GM12873 (cell line): ENCODE data around the gene DCUN1D2.

ENCODE experiments used
- CTCF ChIP-seq: IDR thresholded peaks from 2 replicates; pipeline ENCODE4 v1.5.1; 2012; ENCODE audit warnings: low read depth, mild to moderate bottlenecking, moderate library complexity, low read length, control low read depth; ENCODE audit not compliant: insufficient read depth; ENCODE audit errors: missing control alignments

The DCUN1D2 gene

GRCh38 chr13:113445791-113446487 lies 44.6 kb downstream of the DCUN1D2 start:
- TF ChIP-seq CTCF, result no peak

GRCh38 chr13:113443991-113444390 lies 46.5 kb downstream of the DCUN1D2 start:
- TF ChIP-seq CTCF, result no peak

- no peak for TF ChIP-seq CTCF
Measured at GRCh38 chr13:113442985-113443362, 47.5 kb downstream of the DCUN1D2 start.

GRCh38 chr13:113442354-113442984 lies 48.0 kb downstream of the DCUN1D2 start:
- no peak for TF ChIP-seq CTCF

- no peak for TF ChIP-seq CTCF
Measured at GRCh38 chr13:113441661-113442060, 48.9 kb downstream of the DCUN1D2 start.

GRCh38 chr13:113437408-113438010 lies 53.0 kb downstream of the DCUN1D2 start:
- no peak for TF ChIP-seq CTCF

- TF ChIP-seq CTCF, result no peak
Measured at GRCh38 chr13:113433391-113433916, 57.1 kb downstream of the DCUN1D2 start.
